ENCODE data around the gene OGFOD3.
A peak's percentile ranks its signal among the peaks of the same experiment; 100 is the strongest.
"Not testable (repeated sequence)": the region's sequence is repeated elsewhere in the genome, so short reads cannot be mapped to it uniquely, and the experiment has no call there.

The OGFOD3 gene

DNA sequence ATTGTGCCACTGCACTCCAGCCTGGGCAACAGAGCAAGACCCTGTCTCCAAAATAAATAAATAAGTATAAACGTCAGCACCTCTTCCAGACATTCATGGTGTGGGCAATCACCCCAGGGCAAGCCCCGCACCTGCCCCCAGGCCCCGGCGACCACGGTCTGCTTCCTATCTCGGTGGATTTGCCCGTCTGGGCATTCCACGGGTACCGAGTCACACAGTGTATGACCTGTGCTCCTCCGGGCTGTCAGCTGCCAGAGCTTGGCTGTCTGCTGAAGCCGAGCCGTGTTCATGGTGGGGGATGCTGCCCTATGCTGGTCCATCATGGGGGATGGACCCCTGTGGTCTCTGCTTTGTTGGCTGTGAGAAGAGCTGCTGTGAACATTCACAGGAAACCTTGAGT is 16.7 kb upstream of the OGFOD3 start:
- no peak for DNase-seq (ENCODE audit: low read depth, low spot score)

DNA sequence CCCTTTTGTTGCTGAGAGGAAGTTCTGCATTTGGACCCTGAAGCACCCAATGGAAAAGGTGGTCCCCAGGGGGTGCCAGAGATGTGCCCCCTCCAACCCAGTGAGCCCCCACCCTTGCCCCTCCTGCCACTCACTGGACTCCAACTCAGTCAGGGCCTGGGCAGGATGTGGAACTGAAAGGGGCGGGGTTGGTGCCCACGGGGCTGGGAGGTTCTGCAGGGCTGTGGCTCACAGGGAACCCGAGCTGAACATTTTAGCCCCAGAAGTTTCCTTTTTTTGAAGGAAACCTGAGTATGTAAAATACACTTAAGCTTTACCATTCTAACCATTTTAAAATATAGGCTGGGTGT is 15.8 kb upstream of the OGFOD3 start:
- no peak for DNase-seq (ENCODE audit: low read depth, low spot score)

DNA sequence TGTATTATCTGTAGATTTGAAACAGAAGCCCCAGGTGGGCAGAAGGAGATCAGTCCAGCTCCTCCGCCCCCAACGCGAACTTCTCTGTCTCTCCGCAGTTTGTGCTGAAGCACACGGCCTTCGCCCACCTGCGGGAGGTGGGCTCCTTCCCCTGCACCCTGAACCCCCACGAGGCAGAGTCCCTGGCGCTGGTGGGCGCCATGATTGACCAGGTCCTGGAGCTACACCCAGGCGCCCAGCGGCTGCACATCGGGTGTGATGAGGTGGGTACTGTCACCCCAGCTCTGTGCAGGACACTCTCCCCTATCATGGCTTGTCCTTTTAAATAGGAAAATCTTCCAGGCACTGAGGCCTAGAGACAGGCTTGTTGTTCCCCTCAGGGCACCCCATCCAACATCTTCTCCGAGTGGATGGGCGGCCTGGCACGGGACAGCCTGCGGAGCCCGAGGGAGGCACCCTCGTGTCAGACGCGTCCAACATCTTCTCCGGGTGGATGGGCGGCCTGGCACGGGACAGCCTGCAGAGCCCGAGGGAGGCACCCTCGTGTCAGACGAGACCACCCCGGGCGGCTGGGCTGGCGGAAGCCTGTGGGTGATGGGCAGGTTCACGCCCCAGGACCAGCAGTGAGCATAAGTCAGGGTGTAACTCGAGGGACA is 15.3 kb upstream of the OGFOD3 start:
- DNase-seq (ENCODE audit: low read depth, low spot score) = no peak

DNA sequence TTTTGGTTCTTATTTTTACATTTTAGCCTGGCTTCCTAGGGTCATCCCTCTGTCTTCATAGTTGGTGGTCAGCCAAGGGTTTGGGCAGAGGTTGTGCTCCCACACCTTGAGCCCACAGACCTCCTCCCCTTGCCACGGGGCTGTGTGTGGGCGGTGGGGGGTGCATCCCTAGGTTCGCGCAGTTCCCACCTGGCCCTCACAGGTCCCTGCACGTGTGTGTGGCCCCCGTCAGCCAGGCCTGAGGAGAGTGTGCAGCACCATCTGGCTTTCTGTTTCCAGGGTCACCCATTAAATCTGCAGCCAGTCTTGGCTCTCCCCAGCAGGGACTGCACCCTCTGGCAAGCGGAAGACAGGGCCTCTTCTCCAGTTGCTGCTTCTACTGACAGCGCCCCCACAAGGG is 13.6 kb upstream of the OGFOD3 start:
- no peak for DNase-seq (ENCODE audit: low read depth, low spot score)

- DNase-seq (ENCODE audit: low read depth, low spot score) = no peak
Observed at GRCh38 chr17:82429824-82430223, 11.4 kb upstream of the OGFOD3 start.

GRCh38 chr17:82428546-82428945 is 10.2 kb upstream of the OGFOD3 start:
- no peak for DNase-seq (ENCODE audit: low read depth, low spot score)

DNA sequence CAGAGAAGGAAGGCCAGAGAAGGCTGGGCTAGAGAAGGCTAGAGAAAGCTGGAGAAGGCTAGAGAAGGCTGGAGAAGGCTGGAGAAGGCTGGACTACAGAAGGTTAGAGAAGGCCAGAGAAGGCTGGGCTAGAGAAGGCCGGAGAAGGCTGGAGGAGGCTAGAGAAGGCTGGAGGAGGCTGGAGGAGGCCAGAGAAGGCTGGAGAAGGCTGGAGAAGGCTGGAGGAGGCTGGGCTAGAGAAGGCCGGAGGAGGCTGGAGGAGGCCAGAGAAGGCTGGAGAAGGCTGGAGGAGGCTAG is 6.4 kb upstream of the OGFOD3 start:
- DNase-seq (ENCODE audit: low read depth, low spot score) = no peak

DNA sequence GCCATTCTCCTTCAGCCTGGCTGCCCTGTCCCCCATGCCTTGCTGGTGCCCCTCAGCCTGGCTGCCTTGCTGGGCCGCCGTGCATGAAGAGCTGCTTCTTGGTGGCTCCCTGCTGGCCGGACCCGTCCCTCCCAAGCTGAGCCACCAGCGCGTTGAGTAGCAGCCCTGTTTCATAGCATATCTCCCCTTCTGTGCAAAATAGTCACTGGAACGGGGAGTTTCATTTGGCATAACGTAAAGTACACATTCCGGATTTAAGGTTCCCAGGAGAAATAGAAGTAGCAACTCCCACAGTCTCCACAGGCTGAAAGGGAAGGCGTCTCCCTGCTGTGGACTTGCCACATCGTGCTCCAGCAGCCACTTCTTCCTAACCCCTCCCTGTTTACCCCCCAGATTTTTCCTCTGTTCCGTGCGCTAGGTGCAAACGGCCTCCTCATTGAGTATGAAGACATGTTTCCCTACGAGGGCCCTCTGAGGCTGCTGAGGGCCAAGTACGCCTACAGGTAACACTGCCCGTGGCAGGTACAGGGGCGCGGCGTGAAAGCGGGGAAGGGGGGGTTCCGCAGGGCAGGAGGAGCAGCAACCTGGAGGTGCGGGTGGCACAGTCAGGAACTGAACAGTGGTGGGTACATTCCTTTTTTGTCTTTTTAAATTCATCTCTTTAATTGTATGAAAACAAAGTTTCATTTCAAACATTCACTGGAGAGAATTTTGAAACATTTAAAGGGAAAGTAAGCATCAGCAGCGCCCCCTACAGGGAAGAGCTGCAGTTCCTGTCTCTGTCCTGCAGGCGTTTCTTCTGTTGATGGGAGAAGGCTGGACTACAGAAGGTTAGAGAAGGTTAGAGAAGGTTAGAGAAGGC is 5.8 kb upstream of the OGFOD3 start:
- no peak for DNase-seq (ENCODE audit: low read depth, low spot score)

DNA sequence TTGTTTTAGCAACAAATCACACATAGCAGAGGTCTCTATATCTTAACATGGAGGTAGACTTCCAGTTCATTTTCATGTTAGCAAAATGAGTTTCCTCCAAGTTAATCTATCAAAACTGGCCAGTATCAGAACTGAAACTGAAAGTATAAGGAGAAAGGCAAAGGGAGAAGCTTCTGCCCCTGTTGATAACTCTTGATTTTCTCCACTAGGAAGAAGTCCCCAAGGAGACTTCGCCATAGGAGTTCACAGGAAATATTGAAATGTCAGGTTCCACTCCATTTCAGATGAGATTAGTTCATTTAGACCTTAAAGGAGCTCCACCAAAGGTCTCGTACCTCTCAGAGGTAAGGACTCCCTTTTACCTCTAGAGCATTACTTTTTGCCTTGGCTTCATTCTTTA is 1.2 kb upstream of the OGFOD3 start:
- DNase-seq (ENCODE audit: low read depth, low spot score) = no peak

- no peak for DNase-seq (ENCODE audit: low read depth, low spot score)
Observed at GRCh38 chr17:82416771-82417170, 1.6 kb downstream of the OGFOD3 start.

DNA sequence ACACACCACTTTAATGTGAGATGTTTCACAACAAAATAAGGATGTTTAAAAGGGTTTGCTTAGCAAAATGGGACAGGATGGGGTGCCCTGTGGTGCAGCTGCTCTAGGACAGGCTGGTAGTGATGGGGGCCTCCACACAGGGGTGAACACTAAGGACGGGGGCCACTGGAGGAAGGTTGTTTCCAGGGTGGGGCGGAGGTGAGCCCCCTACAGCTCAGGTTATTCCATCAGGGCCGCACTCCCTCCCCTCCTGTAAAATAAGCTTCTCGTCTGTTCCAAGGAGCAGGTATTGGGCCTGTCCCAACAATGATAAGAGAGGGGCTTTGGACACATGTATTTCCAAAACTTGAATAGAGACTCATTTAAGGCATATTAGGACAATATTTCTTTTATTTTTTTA is 2.1 kb downstream of the OGFOD3 start:
- DNase-seq (ENCODE audit: low read depth, low spot score) = no peak

- DNase-seq (ENCODE audit: low read depth, low spot score) = no peak
Observed at GRCh38 chr17:82415786-82416185, 2.6 kb downstream of the OGFOD3 start.

DNA sequence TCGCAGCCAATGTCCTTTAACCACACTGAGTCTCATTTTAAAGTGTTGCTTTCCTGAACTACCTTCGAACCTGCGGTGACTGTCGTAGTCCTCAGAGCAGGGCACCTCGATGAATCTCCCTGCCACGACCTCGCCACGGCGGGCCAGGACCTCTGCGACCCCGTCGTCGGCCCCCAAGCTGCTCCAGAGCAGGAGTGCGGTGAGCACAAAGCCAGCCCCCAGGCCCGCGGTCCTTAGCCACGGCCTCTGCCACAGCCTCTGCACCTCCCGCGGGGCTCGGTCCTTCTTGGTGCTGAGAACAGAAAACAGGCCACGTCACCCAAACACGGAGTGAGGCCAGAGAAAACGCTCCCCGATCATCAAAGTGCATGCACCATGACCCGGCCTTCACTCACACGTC is 3.0 kb downstream of the OGFOD3 start:
- no peak for DNase-seq (ENCODE audit: low read depth, low spot score)

DNA sequence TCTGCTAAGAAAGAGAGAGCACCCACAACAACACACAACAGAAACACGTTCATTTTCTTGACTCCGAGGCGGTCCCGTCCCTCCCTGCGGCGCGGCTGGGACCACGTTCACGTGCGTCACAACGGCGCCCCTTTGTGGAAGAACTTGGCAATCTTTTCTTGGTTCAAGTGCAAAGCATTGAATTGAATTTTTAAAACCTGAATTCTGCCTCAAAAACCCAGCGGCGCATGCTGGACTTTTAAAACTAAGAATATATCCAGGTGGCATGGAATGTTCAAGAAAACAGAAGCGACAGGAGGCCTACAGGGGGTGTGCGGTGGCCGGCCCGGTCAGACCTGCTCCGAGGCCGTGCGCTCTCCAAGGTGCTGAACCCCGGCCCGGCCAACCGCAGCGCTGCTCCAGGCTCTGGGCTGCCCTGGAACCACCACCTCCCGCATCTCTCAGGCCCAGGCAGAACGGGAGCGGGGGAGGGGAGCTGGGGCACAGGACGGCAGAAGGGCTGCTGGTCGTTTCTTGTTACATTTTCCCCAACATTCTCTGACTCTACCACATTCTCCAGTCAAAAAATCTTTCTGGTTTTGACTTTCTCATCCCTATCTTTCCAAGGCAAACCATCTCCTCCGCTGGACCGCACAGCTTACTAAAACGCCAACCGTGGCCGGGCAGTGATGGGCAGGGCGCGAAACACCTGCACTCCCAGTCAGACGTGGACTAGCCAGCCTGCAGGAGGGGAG is 3.7 kb downstream of the OGFOD3 start:
- peak; percentile 42 for DNase-seq (ENCODE audit: low read depth, low spot score)

DNA sequence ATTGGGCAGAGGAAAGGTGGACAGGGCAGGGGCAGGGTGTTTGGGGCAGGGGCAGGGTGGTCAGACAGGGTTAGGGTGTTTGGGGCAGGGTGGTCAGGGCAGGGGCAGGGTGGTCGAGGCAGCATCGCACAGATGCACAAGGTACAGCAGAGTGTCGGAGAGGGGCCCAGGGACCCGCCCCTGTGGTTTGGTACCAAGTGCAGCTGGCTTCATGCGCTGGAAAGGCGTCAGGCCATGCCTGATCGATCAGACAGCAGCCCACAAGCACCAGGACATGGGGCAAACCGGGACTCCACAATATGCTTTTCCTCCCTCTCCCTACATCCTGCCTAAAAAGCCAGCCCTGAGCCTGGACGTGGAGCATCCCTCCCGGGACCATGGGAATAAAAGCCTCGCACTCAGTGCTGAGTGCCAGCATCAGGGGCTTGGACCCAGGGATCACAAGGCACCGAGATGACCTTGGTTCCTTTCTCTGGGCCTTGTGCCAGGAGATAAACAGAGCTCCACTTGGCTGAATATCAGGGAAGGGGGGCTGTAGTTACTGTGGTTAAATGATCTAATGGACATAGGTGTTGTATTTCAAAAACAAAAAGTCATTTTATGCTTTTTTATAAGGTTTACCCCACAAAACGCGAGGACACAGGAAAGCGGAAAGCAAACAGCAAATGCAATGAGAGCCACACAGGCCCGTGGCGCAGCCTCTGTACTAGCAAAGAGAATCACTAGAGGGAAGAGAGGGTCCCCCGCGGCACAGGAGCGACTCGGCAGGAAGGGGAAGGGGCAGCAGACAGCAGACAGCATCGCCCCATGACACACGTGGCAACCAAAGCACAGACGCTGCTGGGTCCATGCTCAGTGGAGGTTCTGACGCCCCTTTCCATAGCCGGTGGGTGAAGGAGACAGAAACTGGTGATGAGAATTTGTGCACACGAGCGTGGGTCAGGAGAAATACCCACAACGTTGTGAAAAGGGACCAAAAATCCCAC is 5.6 kb downstream of the OGFOD3 start:
- DNase-seq (ENCODE audit: low read depth, low spot score) = no peak

DNA sequence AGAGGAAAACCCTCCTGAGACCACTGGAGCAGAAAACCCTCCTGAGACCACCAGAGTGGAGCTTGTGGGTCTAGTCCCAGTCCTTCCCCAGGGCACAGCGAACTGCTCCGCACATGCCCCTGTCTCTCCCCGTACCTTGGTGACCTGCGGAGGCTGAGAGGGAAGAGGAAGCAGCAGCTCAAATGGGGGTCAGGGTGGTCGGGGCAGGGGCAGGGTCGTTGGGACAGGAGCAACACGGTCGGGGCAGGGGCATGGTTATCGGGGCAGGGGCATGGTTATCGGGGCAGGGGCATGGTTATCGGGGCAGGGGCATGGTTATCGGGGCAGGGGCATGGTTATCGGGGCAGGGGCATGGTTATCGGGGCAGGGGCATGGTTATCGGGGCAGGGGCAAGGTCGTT is 6.3 kb downstream of the OGFOD3 start:
- not testable (repeated sequence) for DNase-seq (ENCODE audit: low read depth, low spot score)

- no peak for DNase-seq (ENCODE audit: low read depth, low spot score)
Observed at GRCh38 chr17:82411396-82412053, 6.9 kb downstream of the OGFOD3 start.

DNA sequence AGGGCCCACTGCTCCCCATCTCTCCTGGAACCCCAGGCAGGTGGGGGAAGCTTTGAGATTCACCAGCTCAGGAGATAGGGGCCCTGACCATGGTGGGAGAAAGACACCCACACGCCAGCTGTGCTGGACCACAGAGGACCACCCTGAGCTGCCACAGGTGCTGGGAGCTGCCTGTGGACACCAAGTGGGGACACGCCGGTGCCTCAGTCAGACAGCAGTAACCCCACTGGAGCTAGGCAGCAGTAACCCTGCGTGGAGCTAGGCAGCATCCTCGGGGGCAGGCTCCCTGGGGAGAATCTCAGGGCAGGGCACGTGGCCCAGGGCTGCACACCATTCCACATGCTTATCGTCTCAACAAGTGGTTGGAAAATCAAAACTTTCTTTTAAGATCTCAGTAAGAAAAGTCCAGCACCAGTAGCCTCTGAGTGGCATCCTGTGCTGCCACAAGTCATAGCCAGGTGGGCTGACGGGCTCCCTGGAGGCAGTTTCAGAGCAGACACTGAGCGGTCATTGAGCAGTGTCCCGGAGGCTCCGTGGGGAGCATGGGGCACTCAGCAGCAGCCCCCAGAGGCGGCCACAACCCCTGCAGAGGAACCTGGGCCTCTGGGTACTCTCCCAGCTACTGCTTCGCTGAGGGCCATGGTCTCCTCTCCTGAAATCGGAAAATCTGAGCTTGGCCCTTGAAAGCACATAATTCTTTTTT is 8.2 kb downstream of the OGFOD3 start:
- DNase-seq (ENCODE audit: low read depth, low spot score) = no peak

DNA sequence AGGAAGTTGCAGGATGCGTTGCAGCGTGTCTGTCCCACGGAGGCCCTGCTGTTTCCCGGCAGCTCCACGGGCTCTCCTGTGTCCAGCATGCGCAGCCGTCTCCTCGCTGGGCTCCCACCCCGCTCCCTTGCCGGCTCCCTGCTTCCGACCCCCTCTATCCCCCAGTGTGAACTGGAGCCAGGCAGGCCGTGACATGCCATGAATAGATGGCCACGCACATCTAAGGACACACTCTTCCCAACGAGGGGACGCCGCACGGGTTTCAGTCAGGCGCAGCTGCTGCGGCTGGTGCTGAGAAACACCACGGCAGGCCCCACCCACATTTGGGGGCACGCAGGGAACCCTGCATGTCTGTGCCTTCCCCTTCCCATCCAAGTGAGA is 9.5 kb downstream of the OGFOD3 start:
- DNase-seq (ENCODE audit: low read depth, low spot score) = no peak

DNA sequence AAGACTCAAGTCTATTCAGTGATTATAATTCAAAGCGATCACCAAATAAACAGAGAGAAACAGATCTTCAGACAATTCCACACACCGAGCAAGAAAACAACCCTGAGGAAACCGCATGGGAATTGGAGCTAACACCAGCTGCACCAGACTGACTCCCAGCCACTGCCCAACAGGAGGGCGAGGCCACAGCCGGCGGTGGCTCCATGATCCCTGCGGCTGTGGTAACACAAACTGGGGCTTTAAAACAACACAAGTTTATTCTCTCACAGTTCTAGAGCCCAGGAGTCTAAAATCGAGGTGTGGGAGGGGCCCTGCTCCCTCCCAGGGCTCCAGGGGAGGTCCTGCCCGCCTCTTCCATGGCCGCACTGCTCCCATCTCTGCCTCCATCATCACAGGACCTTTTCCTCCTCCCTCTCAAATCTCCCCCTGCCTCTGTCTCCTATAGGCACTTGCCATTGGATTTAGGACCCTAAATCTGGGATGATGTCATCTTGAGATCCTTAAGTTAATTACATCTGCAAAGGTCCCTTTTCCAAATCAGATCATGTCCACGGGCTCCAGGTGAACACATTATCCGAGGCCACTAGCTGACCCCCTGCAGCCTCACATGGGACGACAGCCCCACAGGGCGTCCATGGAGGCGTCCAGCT is 10.0 kb downstream of the OGFOD3 start:
- peak; percentile 86 for DNase-seq (ENCODE audit: low read depth, low spot score)
